Cardiac fibroblast (primary cell): ENCODE results near the gene FZR1.

ENCODE experiments used
- DNase-seq, 2 donors: peaks; one replicate each; pipeline versions ENCODE4 v3.0.0 to v3.0.0-alpha.2; 2010; ENCODE audit warnings: low read depth in 2 of 2
- H3K4me3 ChIP-seq, 2 donors: replicated peaks in 1 of 2; 1 replicate in 1 of 2; 2 replicates in 1 of 2; pipeline ENCODE4 v1.5.1; 2011; ENCODE audit warnings: low read depth in 2 of 2, low read length in 2 of 2, mild to moderate bottlenecking in 2 of 2, moderate library complexity in 1 of 2
- TF ChIP-seq, protein P1 (sequence below): IDR thresholded peaks from one replicate; pipeline ENCODE4 v1.5.1; 2011; ENCODE audit warnings: low read depth, mild to moderate bottlenecking, low read length, inconsistent platforms

Gene FZR1

DNA sequence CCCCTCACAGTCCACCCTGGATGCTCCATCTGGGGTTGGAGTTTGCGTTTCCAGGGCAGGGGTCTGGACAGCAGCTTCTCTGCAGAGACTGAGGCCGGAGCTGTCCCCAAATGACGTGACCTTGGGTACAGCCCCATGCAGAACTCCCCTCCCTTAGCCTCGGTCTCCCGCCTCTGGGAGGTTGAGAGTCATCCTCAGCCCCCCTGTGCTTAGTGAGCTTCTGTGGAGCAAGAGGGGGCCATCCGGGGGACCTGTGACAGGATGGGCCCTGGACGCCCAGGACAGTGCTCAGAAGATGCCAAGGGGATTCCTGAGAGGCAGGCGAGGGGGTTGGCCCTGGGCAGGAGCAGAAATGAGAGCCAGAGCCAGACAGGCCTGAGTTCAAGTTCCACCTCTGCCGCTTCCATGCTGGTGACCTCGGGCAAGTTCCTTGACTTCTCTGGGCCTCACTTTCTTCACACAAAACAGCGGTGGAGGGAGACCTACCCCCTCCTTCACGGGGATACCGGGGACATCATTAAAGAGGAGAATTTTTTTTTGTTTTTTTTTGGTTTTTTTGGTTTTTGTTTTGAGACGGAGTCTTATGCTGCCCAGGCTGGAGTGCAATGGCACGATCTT lies 46.0 kb upstream of the FZR1 start:
- TF ChIP-seq, protein P1, sequence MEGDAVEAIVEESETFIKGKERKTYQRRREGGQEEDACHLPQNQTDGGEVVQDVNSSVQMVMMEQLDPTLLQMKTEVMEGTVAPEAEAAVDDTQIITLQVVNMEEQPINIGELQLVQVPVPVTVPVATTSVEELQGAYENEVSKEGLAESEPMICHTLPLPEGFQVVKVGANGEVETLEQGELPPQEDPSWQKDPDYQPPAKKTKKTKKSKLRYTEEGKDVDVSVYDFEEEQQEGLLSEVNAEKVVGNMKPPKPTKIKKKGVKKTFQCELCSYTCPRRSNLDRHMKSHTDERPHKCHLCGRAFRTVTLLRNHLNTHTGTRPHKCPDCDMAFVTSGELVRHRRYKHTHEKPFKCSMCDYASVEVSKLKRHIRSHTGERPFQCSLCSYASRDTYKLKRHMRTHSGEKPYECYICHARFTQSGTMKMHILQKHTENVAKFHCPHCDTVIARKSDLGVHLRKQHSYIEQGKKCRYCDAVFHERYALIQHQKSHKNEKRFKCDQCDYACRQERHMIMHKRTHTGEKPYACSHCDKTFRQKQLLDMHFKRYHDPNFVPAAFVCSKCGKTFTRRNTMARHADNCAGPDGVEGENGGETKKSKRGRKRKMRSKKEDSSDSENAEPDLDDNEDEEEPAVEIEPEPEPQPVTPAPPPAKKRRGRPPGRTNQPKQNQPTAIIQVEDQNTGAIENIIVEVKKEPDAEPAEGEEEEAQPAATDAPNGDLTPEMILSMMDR = no peak
- H3K4me3 ChIP-seq = no peak overlapping the region

DNA sequence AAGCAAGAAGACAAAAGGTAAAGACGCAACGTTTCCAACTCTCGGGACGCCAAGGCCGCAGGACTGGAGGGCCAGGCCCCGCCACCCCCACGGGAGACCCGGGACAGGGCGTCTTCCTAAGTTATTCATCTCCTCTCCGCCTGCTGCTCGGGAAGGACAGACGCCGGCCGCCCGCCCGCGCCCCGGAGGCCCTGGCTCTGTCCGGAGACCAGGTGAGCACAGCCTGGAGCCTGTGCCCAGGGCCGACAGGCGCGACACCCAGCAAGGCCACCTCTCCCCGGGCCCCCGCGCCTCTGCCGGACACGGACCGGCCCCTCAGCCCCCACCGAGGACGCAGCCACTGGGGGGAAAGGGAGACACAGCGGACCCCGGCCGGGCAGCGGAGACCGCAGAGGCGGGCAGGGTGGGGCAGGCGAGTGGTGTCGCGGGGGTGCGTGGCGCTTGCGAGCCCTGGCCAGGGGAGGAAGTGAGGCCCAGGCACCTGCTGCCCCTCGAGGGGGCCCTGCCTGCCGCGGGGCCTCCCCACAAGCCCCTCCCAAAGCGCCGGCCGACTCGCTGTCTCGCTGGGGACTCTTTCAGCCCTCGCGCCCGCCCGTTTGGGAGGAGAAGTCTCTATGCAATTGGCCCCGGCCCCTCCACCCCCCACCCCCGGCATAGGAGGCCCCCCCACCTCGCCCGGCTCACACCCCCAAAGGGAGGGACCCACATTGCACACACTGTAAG lies 43.0 kb upstream of the FZR1 start:
- TF ChIP-seq, protein P1 = no peak
- no peak overlapping the region for H3K4me3 ChIP-seq
- DNase-seq = no peak

More for the DNA sequence above, 46.0 kb upstream of the FZR1 start:
- DNase-seq = no peak

DNA sequence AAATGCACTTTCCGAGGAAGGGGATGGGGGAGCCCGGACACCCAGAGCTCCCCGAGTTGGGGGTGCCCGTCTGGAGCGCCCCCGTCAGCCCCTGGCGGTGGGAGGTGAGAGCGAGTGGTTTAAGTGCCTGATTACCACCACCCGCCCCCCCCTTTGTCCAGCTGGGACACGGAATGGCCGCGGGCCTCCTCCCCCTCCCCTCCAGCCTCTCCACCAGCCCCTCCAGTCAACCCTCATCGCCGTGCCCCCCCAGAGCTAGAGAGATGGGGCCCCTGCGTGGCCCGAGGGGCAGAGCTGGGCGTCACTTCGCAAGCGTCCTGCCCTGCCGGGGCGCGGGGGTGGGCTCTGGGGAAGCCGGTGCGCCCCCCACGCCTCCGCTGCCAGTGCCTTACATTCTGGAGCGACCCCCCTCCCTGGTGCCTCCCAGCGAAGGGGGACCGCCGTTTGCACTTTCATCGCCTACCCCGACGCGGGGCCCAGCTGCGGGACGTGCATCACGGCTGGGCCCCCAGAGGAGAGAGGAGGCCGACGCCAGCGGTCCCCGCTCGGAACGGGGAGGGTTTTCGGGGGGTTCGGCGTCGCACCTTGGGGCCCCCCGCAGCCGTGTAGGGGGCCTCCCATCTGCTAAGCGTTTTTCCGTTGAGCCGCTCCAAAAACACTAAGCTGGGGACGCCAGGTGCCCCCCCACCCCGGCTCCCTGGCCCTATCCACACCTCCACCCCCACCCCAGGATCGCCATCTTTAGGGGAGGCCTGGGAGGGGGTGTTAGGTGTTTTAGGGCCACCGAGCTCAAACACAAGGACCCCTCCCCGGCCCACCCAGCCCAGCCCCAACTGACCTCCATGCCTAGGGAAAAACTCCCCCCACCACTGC lies 42.2 kb upstream of the FZR1 start:
- TF ChIP-seq, protein P1 = no peak
- H3K4me3 ChIP-seq = no peak overlapping the region
- DNase-seq = no peak

DNA sequence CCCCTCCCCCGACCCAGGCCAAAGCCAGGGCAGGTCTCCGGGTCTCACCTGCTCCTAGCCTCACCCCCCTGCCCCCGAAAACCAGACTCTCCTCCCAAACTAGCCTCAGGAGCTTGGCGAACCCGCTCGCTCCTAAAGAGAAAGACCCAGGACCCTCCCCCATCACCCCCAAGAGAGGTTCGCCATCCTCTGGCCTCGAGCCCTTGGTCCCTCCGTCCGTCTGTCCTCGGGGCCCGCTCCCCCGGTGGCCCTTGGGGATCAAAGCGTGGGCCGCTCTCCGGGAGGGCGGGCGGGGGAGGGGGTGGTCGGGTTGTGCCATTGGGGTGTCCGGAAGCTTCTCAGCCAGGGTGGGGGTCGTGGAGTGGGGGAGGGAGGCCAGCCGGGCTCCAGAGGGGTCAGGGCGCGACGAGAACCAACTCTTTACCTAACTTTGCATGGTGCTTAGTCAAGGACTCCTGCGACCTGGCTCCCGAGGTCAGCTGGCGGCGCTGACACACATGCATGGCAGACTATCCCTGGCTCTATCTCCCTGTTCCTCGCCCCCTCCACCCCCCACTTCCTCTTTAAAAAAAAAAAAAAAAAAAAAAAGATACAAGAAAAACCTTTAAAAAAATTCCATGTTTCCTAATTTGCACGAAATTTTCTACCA lies 41.4 kb upstream of the FZR1 start:
- TF ChIP-seq, protein P1 = no peak
- H3K4me3 ChIP-seq = no peak overlapping the region
- DNase-seq = no peak

DNA sequence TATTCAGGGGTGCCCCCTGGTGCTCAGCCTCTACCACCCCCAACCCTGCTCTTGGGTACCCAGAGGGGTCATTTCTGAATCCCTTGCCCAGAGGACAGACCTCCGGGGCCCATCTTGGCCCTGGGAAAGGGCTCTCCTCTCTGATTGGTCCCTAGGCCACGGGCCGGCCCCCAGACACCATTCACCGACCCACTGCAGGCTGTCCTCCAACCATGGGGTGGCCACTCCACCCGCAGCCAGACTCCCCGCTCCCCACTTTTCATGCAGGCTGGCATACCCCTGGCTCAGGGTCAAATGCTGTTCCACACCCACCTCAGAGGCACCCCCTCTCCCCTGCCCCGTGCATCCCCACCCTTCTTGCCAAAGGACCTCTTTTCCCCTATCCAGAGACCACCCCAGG lies 40.6 kb upstream of the FZR1 start:
- DNase-seq = no peak
- TF ChIP-seq, protein P1 = no peak
- H3K4me3 ChIP-seq = no peak overlapping the region

DNA sequence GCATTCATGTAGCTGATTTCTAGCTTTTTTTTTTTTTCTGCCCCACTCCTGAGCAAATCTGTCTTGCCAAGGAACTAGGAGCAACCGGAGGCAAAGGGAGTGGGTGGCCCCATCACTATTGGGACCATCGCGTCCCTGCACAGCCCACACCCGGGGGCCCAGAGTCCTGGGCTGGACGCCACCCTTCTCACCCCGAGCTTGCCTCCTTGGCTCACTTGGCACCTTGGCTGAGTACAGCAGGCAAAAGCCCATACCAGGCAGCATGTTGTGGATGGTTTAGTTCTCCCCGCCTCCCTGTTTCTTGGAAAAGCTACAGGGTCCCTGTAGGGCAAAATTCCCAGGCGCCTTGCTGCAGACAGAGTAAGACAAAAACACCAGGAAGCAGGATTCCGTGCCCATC lies 39.5 kb upstream of the FZR1 start:
- TF ChIP-seq, protein P1 = no peak
- H3K4me3 ChIP-seq = no peak overlapping the region
- DNase-seq = no peak
